NCI-H526 (cell line): Measurements from ENCODE around the gene NLRP12.
"Not testable (repeated sequence)": the region's sequence is repeated elsewhere in the genome, so short reads cannot be mapped to it uniquely, and the experiment has no call there.

ENCODE experiments used
- DNase-seq, 2 experiments: peaks; one replicate each; lab custom pipeline; 2025; lab: John Stamatoyannopoulos, UW

NLRP12 gene

GRCh38 chr19:53832861-53833260 is 8.7 kb upstream of the NLRP12 start:
- DNase-seq, result not testable (repeated sequence)

GRCh38 chr19:53828531-53828930 is 4.4 kb upstream of the NLRP12 start:
- no peak for DNase-seq

GRCh38 chr19:53826876-53827275 is 2.8 kb upstream of the NLRP12 start:
- no peak for DNase-seq

- no peak for DNase-seq
Observed at GRCh38 chr19:53823380-53824120, 564 bp downstream of the NLRP12 start.

GRCh38 chr19:53819861-53820260 is 4.3 kb downstream of the NLRP12 start:
- no peak for DNase-seq

- no peak for DNase-seq
Observed at GRCh38 chr19:53818756-53819155, 5.4 kb downstream of the NLRP12 start.

GRCh38 chr19:53813996-53814395 is 10.1 kb downstream of the NLRP12 start:
- DNase-seq, result no peak

- DNase-seq, result peak in 1 of 2 experiments; percentile 20
Observed at GRCh38 chr19:53812335-53812734, 11.8 kb downstream of the NLRP12 start.

- no peak for DNase-seq
Observed at GRCh38 chr19:53810891-53811290, 13.2 kb downstream of the NLRP12 start.

GRCh38 chr19:53810187-53810546 is 13.9 kb downstream of the NLRP12 start:
- no peak for DNase-seq

GRCh38 chr19:53809518-53810186 is 14.5 kb downstream of the NLRP12 start:
- DNase-seq, result peak; percentile 23 to 77

GRCh38 chr19:53808710-53809125 is 15.4 kb downstream of the NLRP12 start:
- peak; percentile 18 to 56 for DNase-seq

- no peak for DNase-seq
Observed at GRCh38 chr19:53801257-53801656, 22.9 kb downstream of the NLRP12 start.

GRCh38 chr19:53795019-53795418 is 29.1 kb downstream of the NLRP12 start:
- no peak for DNase-seq

GRCh38 chr19:53792721-53793433 is 31.2 kb downstream of the NLRP12 start:
- DNase-seq, result peak; percentile 90 to 95

GRCh38 chr19:53789708-53790678 is 34.1 kb downstream of the NLRP12 start:
- DNase-seq, result no peak

GRCh38 chr19:53787266-53787665 is 36.8 kb downstream of the NLRP12 start:
- no peak for DNase-seq

- DNase-seq, result no peak
Observed at GRCh38 chr19:53786744-53787143, 37.4 kb downstream of the NLRP12 start.

GRCh38 chr19:53785196-53785889 is 38.8 kb downstream of the NLRP12 start:
- DNase-seq, result no peak

GRCh38 chr19:53782698-53783097 is 41.4 kb downstream of the NLRP12 start:
- no peak for DNase-seq

- DNase-seq, result not testable (repeated sequence)
Observed at GRCh38 chr19:53781332-53781731, 42.8 kb downstream of the NLRP12 start.
